DMS53 treated with DMSO at 0.1 percent for 48 hours (cell line): ENCODE measurements around the gene PSG2.
"Not testable (repeated sequence)": the region's sequence is repeated elsewhere in the genome, so short reads cannot be mapped to it uniquely, and the experiment has no call there.

Experiments
- DNase-seq: peaks from one replicate; lab custom pipeline; 2025; ENCODE audit not compliant: unreplicated experiment; lab: John Stamatoyannopoulos, UW

PSG2 gene

GRCh38 chr19:43078311-43078710, 4.2 kb downstream of the PSG2 start:
- DNase-seq, result no peak

- DNase-seq, result not testable (repeated sequence)
Observed at GRCh38 chr19:43077881-43078280, 4.6 kb downstream of the PSG2 start.

- DNase-seq, result not testable (repeated sequence)
Observed at GRCh38 chr19:43062418-43062817, 20.1 kb downstream of the PSG2 start.

GRCh38 chr19:43061326-43061725, 21.2 kb downstream of the PSG2 start:
- DNase-seq, result not testable (repeated sequence)

- not testable (repeated sequence) for DNase-seq
Observed at GRCh38 chr19:43060254-43060653, 22.2 kb downstream of the PSG2 start.

GRCh38 chr19:43059482-43059881, 23.0 kb downstream of the PSG2 start:
- not testable (repeated sequence) for DNase-seq

- DNase-seq, result not testable (repeated sequence)
Observed at GRCh38 chr19:43058440-43058839, 24.1 kb downstream of the PSG2 start.

- DNase-seq, result not testable (repeated sequence)
Observed at GRCh38 chr19:43047966-43048365, 34.5 kb downstream of the PSG2 start.

- DNase-seq, result not testable (repeated sequence)
Observed at GRCh38 chr19:43046578-43046977, 35.9 kb downstream of the PSG2 start.

GRCh38 chr19:43043492-43044180, 38.9 kb downstream of the PSG2 start:
- not testable (repeated sequence) for DNase-seq

GRCh38 chr19:43031645-43032044, 50.9 kb downstream of the PSG2 start:
- DNase-seq, result not testable (repeated sequence)

GRCh38 chr19:43028866-43029265, 53.6 kb downstream of the PSG2 start:
- no peak for DNase-seq

- not testable (repeated sequence) for DNase-seq
Observed at GRCh38 chr19:43027985-43028384, 54.5 kb downstream of the PSG2 start.

- not testable (repeated sequence) for DNase-seq
Observed at GRCh38 chr19:43027061-43027460, 55.4 kb downstream of the PSG2 start.

- not testable (repeated sequence) for DNase-seq
Observed at GRCh38 chr19:43026369-43026768, 56.1 kb downstream of the PSG2 start, which contains the start of gene PSG11. TSS of gene PSG11 (minus strand) at chr19:43026469. CDS start at chr19:43026372, 97 bp downstream.

GRCh38 chr19:43022098-43022497, 60.4 kb downstream of the PSG2 start:
- not testable (repeated sequence) for DNase-seq

GRCh38 chr19:43021629-43022028, 60.9 kb downstream of the PSG2 start:
- DNase-seq, result not testable (repeated sequence)

GRCh38 chr19:43019588-43019987, 62.9 kb downstream of the PSG2 start:
- DNase-seq, result not testable (repeated sequence)
